H1 (cell line): ENCODE results near the gene RGS14. TPM values are rescaled to one million over a fixed set of nuclear protein-coding genes. Genes with fewer than 3 reads are reported as not detected.

Source experiments
- CTCF ChIA-PET: fragments of 300-600 bp; sonication (Branson Sonifier 250); formaldehyde crosslinking; loops from one replicate; lab custom pipeline; 2021; ENCODE audit not compliant: partially characterized antibody; lab: Charles Lee
- POLR2A ChIA-PET: fragments of 300-600 bp; sonication (Branson Sonifier 250); formaldehyde crosslinking; loops from one replicate; lab custom pipeline; 2021; ENCODE audit warnings: inconsistent platforms; ENCODE audit not compliant: partially characterized antibody; lab: Charles Lee
- DNase-seq, 2 experiments: peaks; one replicate each; pipeline versions ENCODE4 v3.0.0 to v3.0.0-alpha.2; 2010 to 2022; ENCODE audit warnings: low spot score in 2 of 2, low read depth in 1 of 2, mixed read lengths in 1 of 2
- FAIRE-seq: peaks from 2 replicates; lab custom pipeline; 2011; peaks lifted over from hg19 to GRCh38; lab: Jason Lieb, UNC
- H2AFZ ChIP-seq: 2 replicates; pipeline ENCODE4 v1.8.1; 2012; ENCODE audit warnings: low read length, inconsistent platforms
- H2AK5ac ChIP-seq: 2 replicates; pipeline ENCODE4 v1.6.1; 2013; ENCODE audit warnings: low read depth, low read length
- H2BK120ac ChIP-seq: replicated peaks from 2 replicates; pipeline ENCODE3; 2013; ENCODE audit warnings: low read depth, low read length, inconsistent platforms
- H2BK12ac ChIP-seq: 2 replicates; pipeline ENCODE4 v1.6.1; 2013; ENCODE audit warnings: low read depth, low read length
- H2BK15ac ChIP-seq: 2 replicates; pipeline ENCODE4 v1.6.1; 2013; ENCODE audit warnings: low read length
- H2BK20ac ChIP-seq: 2 replicates; pipeline ENCODE4 v1.6.1; 2013; ENCODE audit warnings: low read length
- H2BK5ac ChIP-seq: 2 replicates; pipeline ENCODE4 v1.6.1; 2013; ENCODE audit warnings: low read depth, low read length
- H3K14ac ChIP-seq: 2 replicates; pipeline ENCODE4 v1.6.1; 2013; ENCODE audit warnings: inconsistent platforms; ENCODE audit not compliant: insufficient read length
- H3K18ac ChIP-seq: 2 replicates; pipeline ENCODE4 v1.6.1; 2013; ENCODE audit warnings: low read length; ENCODE audit errors: extremely low read depth
- H3K23ac ChIP-seq: 2 replicates; pipeline ENCODE4 v1.6.1; 2013; ENCODE audit warnings: inconsistent platforms; ENCODE audit not compliant: insufficient read length
- H3K23me2 ChIP-seq: 2 replicates; pipeline ENCODE4 v1.6.1; 2013; ENCODE audit warnings: low read depth, low read length
- H3K27ac ChIP-seq: 2 replicates; pipeline ENCODE4 v1.6.1; 2011; ENCODE audit warnings: low read depth, low read length, inconsistent platforms
- H3K27me3 ChIP-seq, 4 experiments: replicated peaks in 1 of 4; 1 replicate in 1 of 4; 2 replicates in 3 of 4; pipeline versions ENCODE4 v1.6.1 to v1.8.1; 2011 to 2013; ENCODE audit warnings: low read length in 3 of 4, mild to moderate bottlenecking in 3 of 4, inconsistent platforms in 2 of 4, mixed read lengths in 2 of 4, moderate library complexity in 1 of 4; ENCODE audit not compliant: control insufficient read depth in 3 of 4, insufficient read depth in 3 of 4; ENCODE audit errors: extremely low read depth in 1 of 4
- H3K36me3 ChIP-seq, 4 experiments: 2 replicates each; pipeline versions ENCODE4 v1.6.1 to v1.8.1; 2011 to 2013; ENCODE audit warnings: mild to moderate bottlenecking in 4 of 4, low read length in 3 of 4, moderate library complexity in 2 of 4, control low read depth in 1 of 4, inconsistent platforms in 1 of 4; ENCODE audit not compliant: insufficient read depth in 4 of 4, control insufficient read depth in 2 of 4
- H3K4ac ChIP-seq: replicated peaks from 2 replicates; pipeline ENCODE3; 2013; ENCODE audit warnings: low read length, low read depth, mixed read lengths, inconsistent platforms; ENCODE audit not compliant: insufficient read length
- H3K4me1 ChIP-seq, 4 experiments: replicated peaks in 1 of 4; 1 replicate in 1 of 4; 2 replicates in 3 of 4; pipeline versions ENCODE4 v1.6.1 to v1.8.1; 2011 to 2013; ENCODE audit warnings: low read length in 3 of 4, inconsistent platforms in 2 of 4, mixed read lengths in 1 of 4; ENCODE audit not compliant: insufficient read depth in 4 of 4, control insufficient read depth in 3 of 4
- H3K4me2 ChIP-seq, 2 experiments: 2 replicates each; pipeline versions ENCODE4 v1.6.1 to v1.8.1; 2011 to 2013; ENCODE audit warnings: low read depth in 2 of 2, low read length in 2 of 2, control low read depth in 1 of 2, inconsistent platforms in 1 of 2, mild to moderate bottlenecking in 1 of 2; ENCODE audit not compliant: insufficient read depth in 1 of 2
- H3K4me3 ChIP-seq, 4 experiments: fragments of 200-600, 300-600 bp in 1 of 4; sonication (generic), shearing (Covaris generic), sonication (Bioruptor Twin) in 1 of 4; 2 replicates each; pipeline versions ENCODE4 v1.5.1 to v1.8.1; 2011 to 2016; ENCODE audit warnings: low read length in 4 of 4, low read depth in 3 of 4, control low read depth in 2 of 4, inconsistent platforms in 2 of 4, mild to moderate bottlenecking in 2 of 4, mixed read lengths in 1 of 4, moderate library complexity in 1 of 4; ENCODE audit not compliant: insufficient read depth in 2 of 4; ENCODE audit errors: extremely low read depth in 1 of 4
- H3K56ac ChIP-seq: replicated peaks from 2 replicates; pipeline ENCODE3; 2013; ENCODE audit warnings: low read depth, mild to moderate bottlenecking, mixed read lengths, low read length, inconsistent platforms; ENCODE audit not compliant: insufficient read length
- H3K79me1 ChIP-seq: 2 replicates; pipeline ENCODE4 v1.6.1; 2013; ENCODE audit warnings: low read depth, low read length, control low read depth
- H3K79me2 ChIP-seq, 2 experiments: 2 replicates each; pipeline versions ENCODE4 v1.6.1 to v1.8.1; 2012 to 2013; ENCODE audit warnings: low read length in 2 of 2, mild to moderate bottlenecking in 2 of 2, inconsistent platforms in 1 of 2; ENCODE audit not compliant: insufficient read depth in 2 of 2, control insufficient read depth in 1 of 2
- H3K9ac ChIP-seq, 4 experiments: replicated peaks in 1 of 4; 1 replicate in 1 of 4; 2 replicates in 3 of 4; pipeline versions ENCODE4 v1.6.1 to v1.8.1; 2011 to 2013; ENCODE audit warnings: low read depth in 3 of 4, low read length in 3 of 4, control low read depth in 2 of 4, mild to moderate bottlenecking in 2 of 4, moderate library complexity in 2 of 4, inconsistent platforms in 1 of 4; ENCODE audit errors: extremely low read depth in 1 of 4
- H3K9me3 ChIP-seq, 2 experiments: 2 replicates each; pipeline versions ENCODE4 v1.6.1 to v1.8.1; 2012 to 2013; ENCODE audit warnings: mild to moderate bottlenecking in 2 of 2, moderate library complexity in 2 of 2, control low read depth in 1 of 2, inconsistent platforms in 1 of 2, low read depth in 1 of 2, low read length in 1 of 2, mixed read lengths in 1 of 2; ENCODE audit not compliant: insufficient read depth in 2 of 2
- H4K20me1 ChIP-seq, 2 experiments: replicated peaks in 1 of 2; 2 replicates each; pipeline versions ENCODE3 to v1.8.1; 2011 to 2013; ENCODE audit warnings: inconsistent platforms in 2 of 2, low read length in 2 of 2, mild to moderate bottlenecking in 1 of 2; ENCODE audit not compliant: insufficient read depth in 2 of 2, control insufficient read depth in 1 of 2
- H4K5ac ChIP-seq: 2 replicates; pipeline ENCODE4 v1.6.1; 2013; ENCODE audit warnings: low read length, low read depth, mixed read lengths, inconsistent platforms; ENCODE audit not compliant: insufficient read length
- H4K8ac ChIP-seq: 2 replicates; pipeline ENCODE4 v1.8.0; 2013; ENCODE audit warnings: mild to moderate bottlenecking, moderate library complexity, low read length, inconsistent platforms; ENCODE audit not compliant: insufficient read depth; ENCODE audit errors: extremely low read depth
- H4K91ac ChIP-seq: replicated peaks from 2 replicates; pipeline ENCODE3; 2013; ENCODE audit warnings: low read length, mixed read lengths, inconsistent platforms; ENCODE audit not compliant: insufficient read length
- CTCF ChIP-seq, 3 experiments: IDR thresholded peaks; 1 replicate in 2 of 3; 2 replicates in 1 of 3; pipeline versions ENCODE4 v1.5.1 to v1.6.1; 2011; ENCODE audit warnings: low read length in 3 of 3, mild to moderate bottlenecking in 3 of 3, inconsistent platforms in 2 of 3, low read depth in 1 of 3, moderate library complexity in 1 of 3; ENCODE audit not compliant: insufficient read depth in 1 of 3; ENCODE audit errors: control extremely low read depth in 1 of 3
- HDAC6 ChIP-seq: IDR thresholded peaks from one replicate; pipeline ENCODE4 v1.7.1; 2012; ENCODE audit warnings: low read depth, mild to moderate bottlenecking, inconsistent platforms, low read length, moderate library complexity
- JUND ChIP-seq: IDR thresholded peaks from 2 replicates; pipeline ENCODE4 v1.6.1; 2011; ENCODE audit warnings: mild to moderate bottlenecking, improper control_type of control experiment, low read length
- NRF1 ChIP-seq: IDR thresholded peaks from 2 replicates; pipeline ENCODE4 v1.6.1; 2011; ENCODE audit warnings: mild to moderate bottlenecking, low read depth, low read length, improper control_type of control experiment
- POU5F1 ChIP-seq: IDR thresholded peaks from 2 replicates; pipeline ENCODE4 v1.6.1; 2011; ENCODE audit warnings: low read depth, mild to moderate bottlenecking, low read length, moderate library complexity
- RFX5 ChIP-seq: IDR thresholded peaks from 2 replicates; pipeline ENCODE4 v1.6.1; 2011; ENCODE audit warnings: low read depth, low read length, improper control_type of control experiment, borderline replicate concordance
- RNF2 ChIP-seq: fragments of 200-900, 300-1000 bp; sonication (generic); IDR thresholded peaks from 2 replicates; pipeline ENCODE4 v1.7.1; 2016; ENCODE audit warnings: borderline replicate concordance, low read depth, mild to moderate bottlenecking, antibody characterized with exemption, low read length; ENCODE audit not compliant: poor library complexity, severe bottlenecking; ENCODE audit errors: missing control alignments
- RXRA ChIP-seq: IDR thresholded peaks from 2 replicates; pipeline ENCODE4 v1.6.1; 2011; ENCODE audit warnings: low read depth, mild to moderate bottlenecking, low read length, moderate library complexity; ENCODE audit not compliant: insufficient read depth
- TAF1 ChIP-seq: IDR thresholded peaks from 2 replicates; pipeline ENCODE4 v1.6.1; 2011; ENCODE audit warnings: mild to moderate bottlenecking, low read depth, low read length
- WGBS, 2 experiments: shearing (Covaris generic) in 1 of 2; methylation state at CpG; one replicate each; pipeline versions ENCODE4 v1.1.6 to v1.1.7; 2013 to 2015; ENCODE audit warnings: low lambda C conversion rate in 2 of 2, mixed read lengths in 2 of 2, inconsistent platforms in 1 of 2, low coverage in 1 of 2, missing lambda C conversion rate in 1 of 2; ENCODE audit not compliant: insufficient replicate concordance in 2 of 2, insufficient coverage in 1 of 2, insufficient read length in 1 of 2; ENCODE audit errors: extremely low coverage in 1 of 2, missing lambda C conversion rate in 1 of 2; 5-methylcytosine and 5-hydroxymethylcytosine counted together
- polyA plus RNA-seq, 7 experiments: library from polyadenylated mRNA; depleted of rRNA in 3 of 7; stranded (reverse) in 5 of 7; unstranded in 2 of 7; fragments of >200 nt in 5 of 7; fragments of 200-250 nt in 2 of 7; gene quantifications; 1 replicate in 5 of 7; 2 replicates in 1 of 7; 4 replicates in 1 of 7; pipeline versions ENCODE4 v1.2.1 to v1.2.3, GENCODE V29; 2011 to 2013; ENCODE audit warnings: missing spikeins in 2 of 7, mixed read lengths in 2 of 7
- total RNA-seq: library from RNA; stranded (reverse); fragmentation: NEBNext Ultra II Directional; extraction: Animal tissue kit (Norgen Biotek cat#: 25700); gene quantifications from 2 replicates; pipeline ENCODE4 v1.2.1, GENCODE V29; 2021

RGS14 gene
- total and polyA plus RNA-seq, 2 of the 8 experiments (the other 6 are each of a cell fraction or from before 2014, with no cell fraction given), result 24.4 to 46.1 TPM

GRCh38 chr5:177320879-177321278 is 36.8 kb upstream of the RGS14 start:
- Histone ChIP-seq H3K23me2 (no peaks in the 10 kb centered on the region), H3K9me3 (no peaks in the 10 kb centered on the region), H4K20me1 (no peaks in the 10 kb centered on the region), H3K27ac (no peak overlapping the region), H4K91ac (no peak overlapping the region), H3K4ac (no peak overlapping the region), H3K56ac (no peak overlapping the region), H2BK12ac (no peak overlapping the region), H3K4me3 (no peak overlapping the region), H3K4me1 (peaks cover 0 to 6% (median 1%) of the 10 kb centered on the region in 4 experiments; a peak in 3 of 7 replicates), H3K79me2 (no peaks in the 10 kb centered on the region), H3K14ac (no peak overlapping the region), H3K18ac (no peak overlapping the region), H2BK15ac (no peak overlapping the region), H3K23ac (no peak overlapping the region), H4K5ac (no peak overlapping the region), H4K8ac (no peak overlapping the region), H2AFZ (no peak overlapping the region), H3K36me3 (no peaks in the 10 kb centered on the region), H2BK120ac (no peak overlapping the region), H3K27me3 (no peaks in the 10 kb centered on the region), H2AK5ac (no peak overlapping the region; the same call in 1 of the 2 replicates), H3K79me1 (no peaks in the 10 kb centered on the region), H2BK20ac (no peak overlapping the region), H2BK5ac (no peak overlapping the region), H3K9ac (no peak overlapping the region), H3K4me2 (no peak overlapping the region)
- TF ChIP-seq JUND (no peak), POU5F1 (no peak), TAF1 (no peak), HDAC6 (no peak), RXRA (no peak), RNF2 (no peak), RFX5 (no peak), NRF1 (no peak), CTCF (IDR thresholded peaks at IDR 0.05; ENCODE audit: control extremely low read depth in 1 of 3, insufficient read depth in 1 of 3, low read depth in 1 of 3, low read length in 3 of 3) (no peak)
- no peak for FAIRE-seq
- no peak for DNase-seq
- CTCF ChIA-PET, result interaction anchor here (0.6 to 16.6 kb wide), 7 partner anchors 11 to 124 kb away, joined by 3 to 251 read pairs (median 4); no protein-coding TSS in a partner anchor
- WGBS, 2 experiments, result 88% methylated on average over 7 of the region's 7 CpGs; no CpG with 5 or more reads in 1 of the 2 experiments
- POLR2A ChIA-PET, result interaction anchor here (0.9 to 1.2 kb wide), 2 partner anchors 52 to 133 kb away, joined by 3 read pairs; no protein-coding TSS in a partner anchor
